ENCODE results near the gene SAA1.

Gene SAA1

DNA sequence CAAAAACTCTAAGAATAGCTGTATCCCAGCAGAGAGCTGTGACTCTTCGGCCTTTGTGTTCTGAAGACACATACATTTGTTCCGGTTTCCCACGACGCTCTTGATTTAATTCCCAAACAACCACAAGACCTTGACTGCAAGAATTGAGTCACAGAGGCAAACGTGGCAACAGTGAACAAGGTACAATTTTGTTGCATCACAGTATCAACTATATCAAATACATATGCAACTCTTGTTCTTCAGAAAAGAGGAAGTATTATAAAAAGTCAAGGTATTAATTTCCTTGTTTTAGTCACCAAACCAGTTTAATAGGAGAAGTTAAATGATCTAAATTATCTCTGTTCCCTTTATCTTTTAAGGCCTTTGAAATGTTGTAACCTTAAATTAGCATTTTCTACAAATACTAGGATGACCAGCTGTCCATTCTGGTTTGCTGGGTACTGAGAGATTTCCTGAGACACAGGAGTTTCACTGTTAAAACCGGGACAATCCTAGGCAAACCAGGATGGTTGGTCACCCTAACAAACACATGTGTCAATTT lies 44.8 kb downstream of the SAA1 start:
- DNase-seq (ENCODE audit: low read depth), result no peak

DNA sequence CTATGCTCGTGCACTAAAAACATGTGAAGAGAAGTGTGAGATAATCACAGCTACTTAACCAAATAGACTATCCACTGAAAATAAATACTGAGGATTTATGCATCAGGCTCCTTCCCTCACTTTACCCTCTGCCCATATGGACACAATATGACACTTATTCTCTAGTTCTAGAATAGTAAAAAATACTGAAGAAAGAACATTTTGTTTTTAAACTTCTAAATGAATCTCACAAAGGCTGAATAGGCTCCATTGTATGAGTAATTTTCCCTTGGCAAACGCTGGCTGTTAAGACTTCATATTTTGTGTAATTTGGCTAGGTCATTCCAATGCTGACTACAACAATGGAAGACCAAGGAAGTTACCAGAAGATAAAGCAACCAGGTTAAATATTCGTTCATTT lies 45.9 kb downstream of the SAA1 start:
- DNase-seq (ENCODE audit: low read depth), result no peak

DNA sequence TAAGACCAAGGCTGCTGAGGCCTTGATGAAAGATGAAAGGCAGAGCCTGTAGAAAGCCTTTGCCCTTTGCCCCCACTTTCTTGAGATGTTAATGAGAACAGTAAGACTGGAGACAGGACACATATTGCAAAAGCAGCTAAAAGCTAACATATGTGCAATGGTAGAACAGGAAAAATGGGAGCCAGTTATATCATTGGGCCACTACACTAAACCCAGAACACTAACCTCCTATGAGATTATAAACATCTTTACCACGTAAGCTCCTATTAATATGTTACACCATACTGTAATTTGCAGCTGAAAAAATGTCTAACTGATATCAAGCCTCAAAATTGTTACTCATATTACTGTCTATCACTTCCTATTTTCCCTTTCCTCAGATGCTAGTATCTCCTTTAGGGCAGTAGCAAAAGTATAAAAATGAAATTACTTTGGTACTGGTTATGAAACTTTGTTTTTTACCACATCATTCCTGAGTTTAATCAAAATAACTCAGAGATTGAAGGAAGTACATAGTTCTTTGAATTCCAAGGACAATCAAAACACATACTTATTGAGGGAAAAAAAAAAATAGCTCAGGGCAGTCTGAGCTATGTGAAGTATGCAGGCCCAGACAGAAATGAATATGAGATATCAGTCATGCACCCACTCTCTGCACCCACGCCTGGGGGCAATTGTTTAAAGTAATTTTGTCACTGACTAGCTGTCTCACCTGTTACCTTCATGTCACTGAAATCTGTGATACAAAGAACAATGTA lies 46.8 kb downstream of the SAA1 start:
- DNase-seq (ENCODE audit: low read depth), result no peak

DNA sequence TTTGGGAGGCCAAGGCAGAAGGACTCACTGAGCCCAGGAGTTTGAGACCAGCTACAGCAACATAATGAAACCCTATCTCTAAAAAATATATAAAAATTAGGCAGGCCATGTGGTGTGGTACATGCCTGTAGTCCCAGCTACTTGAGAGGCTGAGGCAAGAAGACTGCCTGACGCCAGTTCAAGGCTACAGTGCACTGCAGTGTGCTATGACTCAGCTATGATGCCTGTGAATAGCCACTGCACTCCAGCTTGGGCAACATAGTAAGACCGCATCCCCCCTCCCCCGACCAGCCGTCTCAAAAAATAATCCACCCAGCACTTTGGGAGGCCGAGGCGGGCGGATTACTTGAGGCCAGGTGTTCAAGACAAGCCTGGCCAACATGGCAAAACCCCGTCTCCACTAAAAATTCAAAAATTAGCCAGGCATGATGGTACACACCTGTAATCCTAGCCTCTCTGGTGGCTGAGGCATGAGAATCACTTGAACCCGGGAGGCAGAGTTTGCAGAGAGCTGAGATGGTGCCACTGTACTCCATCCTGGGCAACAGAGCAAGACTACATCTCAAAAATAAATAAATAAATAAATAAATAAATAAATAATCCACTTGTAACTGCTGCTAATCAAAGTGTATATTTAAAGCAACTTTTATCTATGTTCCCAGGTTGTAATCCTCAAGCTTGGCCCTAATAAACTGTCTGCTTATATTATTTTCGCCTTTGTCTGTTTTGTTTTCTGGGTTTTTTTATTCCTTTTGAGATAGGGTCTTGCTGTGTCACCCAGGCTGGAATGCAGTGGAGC lies 48.1 kb downstream of the SAA1 start:
- no peak for DNase-seq (ENCODE audit: low read depth)

DNA sequence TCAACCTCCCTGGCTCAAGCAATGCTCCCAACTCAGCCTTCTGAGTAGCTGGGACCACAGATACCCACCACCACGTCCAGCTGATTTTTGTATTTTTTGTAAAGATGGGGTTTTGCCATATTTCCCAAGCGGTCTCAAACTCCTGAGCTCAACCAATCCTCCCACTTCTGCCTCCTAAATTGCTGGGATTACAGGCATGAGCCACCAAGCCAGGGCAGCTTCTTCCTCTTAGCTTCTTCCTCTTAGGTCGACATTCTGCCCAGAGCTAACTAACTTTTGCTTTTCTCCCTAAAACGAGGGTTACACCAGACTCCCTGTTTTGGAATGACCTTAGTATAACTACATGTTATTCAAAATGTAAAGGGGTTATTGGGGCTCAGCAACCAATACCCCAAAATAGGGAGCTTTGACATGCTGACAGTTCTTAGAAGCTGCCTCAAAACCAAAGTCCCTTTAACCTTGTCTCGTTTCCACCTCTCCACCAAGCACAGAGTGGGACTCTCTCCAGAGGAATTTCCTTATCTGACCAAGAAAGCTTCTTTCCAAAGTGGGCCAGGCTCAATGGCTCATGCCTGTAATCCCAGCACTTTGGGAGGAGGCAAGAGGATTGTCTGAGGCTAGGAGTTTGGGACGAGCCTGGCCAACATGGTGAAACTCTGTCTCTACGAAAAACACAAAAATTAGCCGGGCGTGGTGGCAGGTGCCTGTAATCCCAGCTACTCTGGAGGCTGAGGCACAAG lies 48.9 kb downstream of the SAA1 start:
- no peak for DNase-seq (ENCODE audit: low read depth)

DNA sequence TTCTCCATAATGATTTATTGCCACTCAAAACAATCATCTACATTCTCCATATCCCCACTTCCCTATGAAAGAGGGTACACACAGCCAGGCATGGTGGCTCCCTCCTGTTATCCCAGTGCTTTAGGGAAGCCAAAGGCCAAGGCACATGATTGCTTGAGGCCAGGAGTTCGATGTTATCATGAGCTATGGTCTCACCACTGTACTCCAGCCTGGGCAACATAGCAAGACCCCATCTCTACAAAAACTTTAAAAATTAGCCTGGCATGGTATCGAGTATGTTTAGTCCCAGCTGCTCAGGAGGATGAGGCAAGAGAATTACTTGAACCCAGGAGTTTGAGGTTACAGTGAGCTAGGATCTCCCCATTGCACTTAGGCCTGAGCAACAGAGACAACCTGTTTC lies 49.8 kb downstream of the SAA1 start:
- DNase-seq (ENCODE audit: low read depth), result no peak

DNA sequence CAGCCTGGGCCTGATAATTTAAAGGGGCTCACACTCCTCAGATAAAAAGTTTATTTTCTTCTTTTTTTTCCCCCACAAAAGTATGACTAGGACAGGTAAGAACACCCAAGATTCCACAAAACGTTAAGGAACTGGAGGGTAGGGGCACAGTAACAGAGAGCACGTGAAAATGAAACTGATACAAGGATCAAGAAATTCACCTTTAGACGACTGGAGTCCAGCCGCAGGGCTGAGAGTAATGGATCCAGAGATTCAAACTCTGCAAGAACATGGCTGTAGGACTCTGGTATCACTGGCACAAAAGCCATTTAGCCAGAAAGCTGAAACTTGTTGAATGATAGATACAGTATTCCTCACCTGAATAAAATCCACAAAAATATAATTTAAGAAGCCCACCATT lies 51.5 kb downstream of the SAA1 start:
- no peak for DNase-seq (ENCODE audit: low read depth)
